ENCODE measurements around the gene MBP.

Gene MBP

GRCh38 chr18:76996429-76996828 is 136.2 kb downstream of the MBP start:
- TF ChIP-seq CTCF (conservative IDR thresholded peaks at IDR 0.05; ENCODE audit: low read depth, low read length), result no peak
- DNase-seq (ENCODE audit: low read depth), result no peak
- no peak overlapping the region for H3K4me3 ChIP-seq (ENCODE audit: low read length)

GRCh38 chr18:76995896-76996295 is 136.7 kb downstream of the MBP start:
- H3K4me3 ChIP-seq (ENCODE audit: low read length), result no peak overlapping the region
- TF ChIP-seq CTCF (conservative IDR thresholded peaks at IDR 0.05; ENCODE audit: low read depth, low read length), result no peak
- no peak for DNase-seq (ENCODE audit: low read depth)

- TF ChIP-seq CTCF (conservative IDR thresholded peaks at IDR 0.05; ENCODE audit: low read depth, low read length), result no peak
Observed at GRCh38 chr18:76994086-76994654, 138.4 kb downstream of the MBP start.

GRCh38 chr18:76993573-76993972 is 139.0 kb downstream of the MBP start:
- DNase-seq (ENCODE audit: low read depth), result no peak
- no peak overlapping the region for H3K4me3 ChIP-seq (ENCODE audit: low read length)
- TF ChIP-seq CTCF (conservative IDR thresholded peaks at IDR 0.05; ENCODE audit: low read depth, low read length), result no peak

More at GRCh38 chr18:76994086-76994654, 138.4 kb downstream of the MBP start:
- DNase-seq (ENCODE audit: low read depth), result no peak
- no peak overlapping the region for H3K4me3 ChIP-seq (ENCODE audit: low read length)

- H3K4me3 ChIP-seq (ENCODE audit: low read length), result no peak overlapping the region
- no peak for TF ChIP-seq CTCF (conservative IDR thresholded peaks at IDR 0.05; ENCODE audit: low read depth, low read length)
- no peak for DNase-seq (ENCODE audit: low read depth)
Observed at GRCh38 chr18:76993085-76993382, 139.5 kb downstream of the MBP start.

- no peak for DNase-seq (ENCODE audit: low read depth)
- H3K4me3 ChIP-seq (ENCODE audit: low read length), result no peak overlapping the region
- no peak for TF ChIP-seq CTCF (conservative IDR thresholded peaks at IDR 0.05; ENCODE audit: low read depth, low read length)
Observed at GRCh38 chr18:76992226-76993084, 140.1 kb downstream of the MBP start.
